GM23338 (cell line): ENCODE measurements around the gene C22orf39. TPM values are rescaled to one million over a fixed set of nuclear protein-coding genes. Genes with fewer than 3 reads are reported as not detected.

ENCODE experiments used
- ATAC-seq: fragments of 200-7000 bp; cut with Tn5 transposase; 3 replicates; pipeline ENCODE4 v1.9.1; 2020
- DNase-seq: peaks from one replicate; pipeline ENCODE4 v3.0.0-alpha.2; 2015; ENCODE audit warnings: low spot score
- H2AFZ ChIP-seq: fragments of 200-600 bp; sonication (generic); 2 replicates; pipeline ENCODE4 v1.8.0; 2016; ENCODE audit warnings: antibody characterized with exemption, mild to moderate bottlenecking, moderate library complexity
- H3F3A ChIP-seq: fragments of 200-600 bp; sonication (generic); replicated peaks from 2 replicates; pipeline ENCODE4 v1.8.0; 2017; ENCODE audit warnings: antibody characterized with exemption, mixed run types, low read depth
- H3K27ac ChIP-seq: fragments of 200-600 bp; sonication (generic); 2 replicates; pipeline ENCODE4 v1.6.1; 2016; ENCODE audit warnings: low read depth
- H3K27me3 ChIP-seq: fragments of 200-600 bp; sonication (generic); 2 replicates; pipeline ENCODE4 v1.8.0; 2016; ENCODE audit warnings: mild to moderate bottlenecking, mixed run types, moderate library complexity; ENCODE audit not compliant: insufficient read depth
- H3K36me3 ChIP-seq: fragments of 200-600 bp; sonication (generic); 2 replicates; pipeline ENCODE4 v1.8.0; 2016; ENCODE audit warnings: mild to moderate bottlenecking; ENCODE audit not compliant: insufficient read depth
- H3K4me1 ChIP-seq: fragments of 200-600 bp; sonication (generic); 2 replicates; pipeline ENCODE4 v1.8.0; 2016; ENCODE audit warnings: mild to moderate bottlenecking, moderate library complexity; ENCODE audit not compliant: insufficient read depth
- H3K4me2 ChIP-seq: fragments of 200-600 bp; sonication (generic); 2 replicates; pipeline ENCODE4 v1.7.1; 2017; ENCODE audit warnings: mixed run types
- H3K4me3 ChIP-seq: fragments of 200-600 bp; sonication (generic); 2 replicates; pipeline ENCODE4 v1.6.1; 2016; ENCODE audit warnings: mixed run types
- H3K79me2 ChIP-seq: fragments of 200-600 bp; sonication (generic); replicated peaks from 2 replicates; pipeline ENCODE4 v1.8.0; 2017; ENCODE audit warnings: mild to moderate bottlenecking; ENCODE audit not compliant: insufficient read depth
- H3K9me2 ChIP-seq: fragments of 200-600 bp; sonication (generic); 2 replicates; pipeline ENCODE4 v1.8.0; 2017; ENCODE audit not compliant: insufficient read depth
- H4K20me1 ChIP-seq: fragments of 200-600 bp; sonication (generic); replicated peaks from 2 replicates; pipeline ENCODE4 v1.8.0; 2017; ENCODE audit warnings: mild to moderate bottlenecking; ENCODE audit not compliant: insufficient read depth
- H3K27ac Mint-ChIP-seq: 2 replicates; pipeline ENCODE4 v1.8.0; 2020; ENCODE audit warnings: inconsistent platforms, mild to moderate bottlenecking, moderate library complexity, mixed read lengths
- H3K27me3 Mint-ChIP-seq: 3 replicates; pipeline ENCODE4 v1.8.0; 2022; ENCODE audit warnings: low read depth, mild to moderate bottlenecking, moderate library complexity, mixed read lengths, inconsistent platforms; ENCODE audit not compliant: insufficient read depth, poor library complexity
- H3K36me3 Mint-ChIP-seq: 3 replicates; pipeline ENCODE4 v1.8.0; 2021; ENCODE audit warnings: low read depth, mild to moderate bottlenecking, inconsistent platforms, moderate library complexity, mixed read lengths
- H3K4me1 Mint-ChIP-seq: 3 replicates; pipeline ENCODE4 v1.8.0; 2020; ENCODE audit warnings: mild to moderate bottlenecking, inconsistent platforms, mixed read lengths
- H3K4me3 Mint-ChIP-seq: 3 replicates; pipeline ENCODE4 v1.8.0; 2021; ENCODE audit warnings: moderate library complexity, mild to moderate bottlenecking, inconsistent platforms, mixed read lengths
- H3K9me3 Mint-ChIP-seq: 3 replicates; pipeline ENCODE4 v1.8.0; 2020; ENCODE audit warnings: moderate library complexity, mild to moderate bottlenecking, inconsistent platforms, mixed read lengths
- CREB1 ChIP-seq: fragments of 250-450 bp; sonication (Bioruptor Pico); IDR thresholded peaks from 2 replicates; pipeline ENCODE4 v1.5.0; 2020; ENCODE audit warnings: low read depth, mild to moderate bottlenecking, moderate library complexity
- EZH2 ChIP-seq: fragments of 200-600 bp; sonication (generic); IDR thresholded peaks from one replicate; pipeline ENCODE4 v1.8.0; 2017; ENCODE audit warnings: antibody characterized with exemption, mild to moderate bottlenecking, low read depth; ENCODE audit not compliant: unreplicated experiment
- EZH2phosphoT487 ChIP-seq: fragments of 200-600 bp; sonication (generic); IDR thresholded peaks from one replicate; pipeline ENCODE4 v1.8.1; 2018; ENCODE audit warnings: antibody characterized with exemption; ENCODE audit not compliant: unreplicated experiment
- JUNB ChIP-seq: IDR thresholded peaks from one replicate; pipeline ENCODE4 v1.6.1; 2016; ENCODE audit warnings: antibody characterized with exemption; ENCODE audit not compliant: unreplicated experiment
- NANOG ChIP-seq: IDR thresholded peaks from 2 replicates; pipeline ENCODE4 v1.6.1; 2016; ENCODE audit warnings: antibody characterized with exemption, borderline replicate concordance
- POLR2AphosphoS5 ChIP-seq: IDR thresholded peaks from 2 replicates; pipeline ENCODE4 v1.6.1; 2016; ENCODE audit warnings: antibody characterized with exemption, low read depth
- STAT1 ChIP-seq: IDR thresholded peaks from one replicate; pipeline ENCODE4 v1.6.1; 2016; ENCODE audit warnings: antibody characterized with exemption; ENCODE audit not compliant: unreplicated experiment
- ZNF114 ChIP-seq: fragments of 250-450 bp; sonication (Bioruptor Pico); IDR thresholded peaks from 2 replicates; pipeline ENCODE4 v1.5.0; 2020; ENCODE audit warnings: mild to moderate bottlenecking, moderate library complexity
- ZNF331 ChIP-seq: fragments of 250-450 bp; sonication (Bioruptor Pico); IDR thresholded peaks from 2 replicates; pipeline ENCODE4 v1.5.0; 2020; ENCODE audit warnings: low read depth, mild to moderate bottlenecking, moderate library complexity
- polyA plus RNA-seq: library from polyadenylated mRNA; unstranded; fragments of >200 nt; fragmentation: Nextera tagmentation; extraction: Ambion mirVana; gene quantifications from 2 replicates; pipeline ENCODE4 v1.2.1, GENCODE V29; 2016
- total RNA-seq: library from RNA; depleted of rRNA; stranded (reverse); fragments of >200 nt; shearing (Covaris generic); gene quantifications from 2 replicates; pipeline ENCODE4 v1.2.3, GENCODE V29; 2014
- TF ChIP-seq, protein P1 (sequence below), 2 experiments: fragments of 200-600 bp in 1 of 2; sonication (generic) in 1 of 2; conservative IDR thresholded peaks; 2 replicates each; pipeline versions ENCODE4 v1.5.1 to v1.6.1; 2016 to 2017; ENCODE audit warnings: antibody characterized with exemption in 2 of 2, low read depth in 2 of 2, mild to moderate bottlenecking in 2 of 2, moderate library complexity in 1 of 2
- TF ChIP-seq, protein P2 (sequence below): IDR thresholded peaks from 2 replicates; pipeline ENCODE4 v1.6.1; 2016; ENCODE audit warnings: antibody characterized with exemption
- TF ChIP-seq, protein P3 (sequence below): IDR thresholded peaks from one replicate; pipeline ENCODE4 v1.6.1; 2018; ENCODE audit warnings: antibody characterized with exemption; ENCODE audit not compliant: unreplicated experiment
- TF ChIP-seq, protein P4 (sequence below): fragments of 250-450 bp; sonication (Bioruptor Pico); IDR thresholded peaks from 2 replicates; pipeline ENCODE4 v1.5.0; 2020; ENCODE audit warnings: mild to moderate bottlenecking, moderate library complexity

The C22orf39 gene
- total and polyA plus RNA-seq, 2 experiments from 2014 or later: 37.4 to 40.2 TPM

DNA sequence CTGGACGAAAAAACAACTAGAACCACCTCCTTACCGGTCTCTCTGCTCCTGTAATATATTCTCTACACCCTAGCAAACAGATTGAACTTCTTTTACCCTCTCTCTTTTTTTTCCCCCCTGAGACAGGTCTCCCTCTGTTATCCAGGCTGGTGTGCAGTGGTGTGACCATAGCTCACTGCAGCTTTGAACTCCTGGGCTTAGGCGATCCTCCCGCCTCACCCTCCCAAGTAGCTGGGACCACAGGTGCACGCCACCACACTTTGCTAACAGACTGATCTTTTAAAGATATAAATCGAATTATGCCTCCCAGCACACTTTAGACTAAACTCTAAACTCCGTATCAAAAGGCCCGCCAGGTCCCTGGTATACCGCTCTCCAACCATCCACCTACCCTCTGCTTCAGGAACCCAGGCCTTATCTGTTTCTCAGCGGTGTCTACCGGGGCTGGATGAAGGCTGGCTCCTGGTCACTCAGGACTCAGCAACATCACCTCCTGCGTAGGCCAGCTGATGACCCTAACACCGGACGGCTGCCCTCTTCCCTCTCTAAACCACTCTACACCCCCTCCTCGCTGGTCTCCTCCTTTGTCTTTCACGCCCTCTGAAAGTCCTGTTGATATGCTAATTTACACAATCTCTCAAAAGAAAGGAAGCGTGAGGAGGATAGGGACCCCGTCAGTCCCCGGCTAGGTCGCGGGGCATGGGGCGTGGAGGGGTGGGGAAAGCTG lies 745 bp downstream of the C22orf39 start:
- H3K4me1 Mint-ChIP-seq: peaks cover 17% of the 10 kb centered on the region
- peak; percentile 86 for DNase-seq

More for the DNA sequence above, 745 bp downstream of the C22orf39 start:
- Histone ChIP-seq H3F3A (peaks cover 11% of the 10 kb centered on the region; the same call in 1 of the 2 replicates), H3K4me1 (peaks cover 12% of the 10 kb centered on the region; the same call in 1 of the 2 replicates), H3K9me2 (no peaks in the 10 kb centered on the region), H3K27ac (peak overlapping the region; percentile 64; the same call in 1 of the 2 replicates), H3K4me3 (peak overlapping the region; percentile 77), H4K20me1 (peaks cover 51% of the 10 kb centered on the region), H3K4me2 (peak overlapping the region; percentile 90), H3K36me3 (no peaks in the 10 kb centered on the region; the same call in 1 of the 2 replicates), H2AFZ (no peak overlapping the region), H3K79me2 (peaks cover 36% of the 10 kb centered on the region), H3K27me3 (peaks cover 8% of the 10 kb centered on the region)
- Mint-ChIP-seq H3K4me3 (peak overlapping the region; percentile 91), H3K36me3 (peaks cover 49% of the 10 kb centered on the region), H3K27ac (peak overlapping the region; percentile 82), H3K9me3 (no peaks in the 10 kb centered on the region; the same call in 2 of the 3 replicates), H3K27me3 (peaks cover 15% of the 10 kb centered on the region)
- ATAC-seq: peak; percentile 77
- TF ChIP-seq, protein P1, sequence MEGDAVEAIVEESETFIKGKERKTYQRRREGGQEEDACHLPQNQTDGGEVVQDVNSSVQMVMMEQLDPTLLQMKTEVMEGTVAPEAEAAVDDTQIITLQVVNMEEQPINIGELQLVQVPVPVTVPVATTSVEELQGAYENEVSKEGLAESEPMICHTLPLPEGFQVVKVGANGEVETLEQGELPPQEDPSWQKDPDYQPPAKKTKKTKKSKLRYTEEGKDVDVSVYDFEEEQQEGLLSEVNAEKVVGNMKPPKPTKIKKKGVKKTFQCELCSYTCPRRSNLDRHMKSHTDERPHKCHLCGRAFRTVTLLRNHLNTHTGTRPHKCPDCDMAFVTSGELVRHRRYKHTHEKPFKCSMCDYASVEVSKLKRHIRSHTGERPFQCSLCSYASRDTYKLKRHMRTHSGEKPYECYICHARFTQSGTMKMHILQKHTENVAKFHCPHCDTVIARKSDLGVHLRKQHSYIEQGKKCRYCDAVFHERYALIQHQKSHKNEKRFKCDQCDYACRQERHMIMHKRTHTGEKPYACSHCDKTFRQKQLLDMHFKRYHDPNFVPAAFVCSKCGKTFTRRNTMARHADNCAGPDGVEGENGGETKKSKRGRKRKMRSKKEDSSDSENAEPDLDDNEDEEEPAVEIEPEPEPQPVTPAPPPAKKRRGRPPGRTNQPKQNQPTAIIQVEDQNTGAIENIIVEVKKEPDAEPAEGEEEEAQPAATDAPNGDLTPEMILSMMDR (conservative IDR thresholded peaks at IDR 0.05; ENCODE audit: low read depth in 2 of 2): no peak
- TF ChIP-seq ZNF114 (CRISPR knock-in tag) (no peak), STAT1 (no peak), JUNB (no peak), EZH2 (no peak), ZNF331 (CRISPR knock-in tag) (no peak), EZH2phosphoT487 (no peak), NANOG (no peak), POLR2AphosphoS5 (no peak), CREB1 (CRISPR knock-in tag) (no peak)
- TF ChIP-seq, protein P2, sequence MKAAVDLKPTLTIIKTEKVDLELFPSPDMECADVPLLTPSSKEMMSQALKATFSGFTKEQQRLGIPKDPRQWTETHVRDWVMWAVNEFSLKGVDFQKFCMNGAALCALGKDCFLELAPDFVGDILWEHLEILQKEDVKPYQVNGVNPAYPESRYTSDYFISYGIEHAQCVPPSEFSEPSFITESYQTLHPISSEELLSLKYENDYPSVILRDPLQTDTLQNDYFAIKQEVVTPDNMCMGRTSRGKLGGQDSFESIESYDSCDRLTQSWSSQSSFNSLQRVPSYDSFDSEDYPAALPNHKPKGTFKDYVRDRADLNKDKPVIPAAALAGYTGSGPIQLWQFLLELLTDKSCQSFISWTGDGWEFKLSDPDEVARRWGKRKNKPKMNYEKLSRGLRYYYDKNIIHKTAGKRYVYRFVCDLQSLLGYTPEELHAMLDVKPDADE: no peak
- TF ChIP-seq, protein P3, sequence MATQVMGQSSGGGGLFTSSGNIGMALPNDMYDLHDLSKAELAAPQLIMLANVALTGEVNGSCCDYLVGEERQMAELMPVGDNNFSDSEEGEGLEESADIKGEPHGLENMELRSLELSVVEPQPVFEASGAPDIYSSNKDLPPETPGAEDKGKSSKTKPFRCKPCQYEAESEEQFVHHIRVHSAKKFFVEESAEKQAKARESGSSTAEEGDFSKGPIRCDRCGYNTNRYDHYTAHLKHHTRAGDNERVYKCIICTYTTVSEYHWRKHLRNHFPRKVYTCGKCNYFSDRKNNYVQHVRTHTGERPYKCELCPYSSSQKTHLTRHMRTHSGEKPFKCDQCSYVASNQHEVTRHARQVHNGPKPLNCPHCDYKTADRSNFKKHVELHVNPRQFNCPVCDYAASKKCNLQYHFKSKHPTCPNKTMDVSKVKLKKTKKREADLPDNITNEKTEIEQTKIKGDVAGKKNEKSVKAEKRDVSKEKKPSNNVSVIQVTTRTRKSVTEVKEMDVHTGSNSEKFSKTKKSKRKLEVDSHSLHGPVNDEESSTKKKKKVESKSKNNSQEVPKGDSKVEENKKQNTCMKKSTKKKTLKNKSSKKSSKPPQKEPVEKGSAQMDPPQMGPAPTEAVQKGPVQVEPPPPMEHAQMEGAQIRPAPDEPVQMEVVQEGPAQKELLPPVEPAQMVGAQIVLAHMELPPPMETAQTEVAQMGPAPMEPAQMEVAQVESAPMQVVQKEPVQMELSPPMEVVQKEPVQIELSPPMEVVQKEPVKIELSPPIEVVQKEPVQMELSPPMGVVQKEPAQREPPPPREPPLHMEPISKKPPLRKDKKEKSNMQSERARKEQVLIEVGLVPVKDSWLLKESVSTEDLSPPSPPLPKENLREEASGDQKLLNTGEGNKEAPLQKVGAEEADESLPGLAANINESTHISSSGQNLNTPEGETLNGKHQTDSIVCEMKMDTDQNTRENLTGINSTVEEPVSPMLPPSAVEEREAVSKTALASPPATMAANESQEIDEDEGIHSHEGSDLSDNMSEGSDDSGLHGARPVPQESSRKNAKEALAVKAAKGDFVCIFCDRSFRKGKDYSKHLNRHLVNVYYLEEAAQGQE: no peak
- TF ChIP-seq, protein P4, sequence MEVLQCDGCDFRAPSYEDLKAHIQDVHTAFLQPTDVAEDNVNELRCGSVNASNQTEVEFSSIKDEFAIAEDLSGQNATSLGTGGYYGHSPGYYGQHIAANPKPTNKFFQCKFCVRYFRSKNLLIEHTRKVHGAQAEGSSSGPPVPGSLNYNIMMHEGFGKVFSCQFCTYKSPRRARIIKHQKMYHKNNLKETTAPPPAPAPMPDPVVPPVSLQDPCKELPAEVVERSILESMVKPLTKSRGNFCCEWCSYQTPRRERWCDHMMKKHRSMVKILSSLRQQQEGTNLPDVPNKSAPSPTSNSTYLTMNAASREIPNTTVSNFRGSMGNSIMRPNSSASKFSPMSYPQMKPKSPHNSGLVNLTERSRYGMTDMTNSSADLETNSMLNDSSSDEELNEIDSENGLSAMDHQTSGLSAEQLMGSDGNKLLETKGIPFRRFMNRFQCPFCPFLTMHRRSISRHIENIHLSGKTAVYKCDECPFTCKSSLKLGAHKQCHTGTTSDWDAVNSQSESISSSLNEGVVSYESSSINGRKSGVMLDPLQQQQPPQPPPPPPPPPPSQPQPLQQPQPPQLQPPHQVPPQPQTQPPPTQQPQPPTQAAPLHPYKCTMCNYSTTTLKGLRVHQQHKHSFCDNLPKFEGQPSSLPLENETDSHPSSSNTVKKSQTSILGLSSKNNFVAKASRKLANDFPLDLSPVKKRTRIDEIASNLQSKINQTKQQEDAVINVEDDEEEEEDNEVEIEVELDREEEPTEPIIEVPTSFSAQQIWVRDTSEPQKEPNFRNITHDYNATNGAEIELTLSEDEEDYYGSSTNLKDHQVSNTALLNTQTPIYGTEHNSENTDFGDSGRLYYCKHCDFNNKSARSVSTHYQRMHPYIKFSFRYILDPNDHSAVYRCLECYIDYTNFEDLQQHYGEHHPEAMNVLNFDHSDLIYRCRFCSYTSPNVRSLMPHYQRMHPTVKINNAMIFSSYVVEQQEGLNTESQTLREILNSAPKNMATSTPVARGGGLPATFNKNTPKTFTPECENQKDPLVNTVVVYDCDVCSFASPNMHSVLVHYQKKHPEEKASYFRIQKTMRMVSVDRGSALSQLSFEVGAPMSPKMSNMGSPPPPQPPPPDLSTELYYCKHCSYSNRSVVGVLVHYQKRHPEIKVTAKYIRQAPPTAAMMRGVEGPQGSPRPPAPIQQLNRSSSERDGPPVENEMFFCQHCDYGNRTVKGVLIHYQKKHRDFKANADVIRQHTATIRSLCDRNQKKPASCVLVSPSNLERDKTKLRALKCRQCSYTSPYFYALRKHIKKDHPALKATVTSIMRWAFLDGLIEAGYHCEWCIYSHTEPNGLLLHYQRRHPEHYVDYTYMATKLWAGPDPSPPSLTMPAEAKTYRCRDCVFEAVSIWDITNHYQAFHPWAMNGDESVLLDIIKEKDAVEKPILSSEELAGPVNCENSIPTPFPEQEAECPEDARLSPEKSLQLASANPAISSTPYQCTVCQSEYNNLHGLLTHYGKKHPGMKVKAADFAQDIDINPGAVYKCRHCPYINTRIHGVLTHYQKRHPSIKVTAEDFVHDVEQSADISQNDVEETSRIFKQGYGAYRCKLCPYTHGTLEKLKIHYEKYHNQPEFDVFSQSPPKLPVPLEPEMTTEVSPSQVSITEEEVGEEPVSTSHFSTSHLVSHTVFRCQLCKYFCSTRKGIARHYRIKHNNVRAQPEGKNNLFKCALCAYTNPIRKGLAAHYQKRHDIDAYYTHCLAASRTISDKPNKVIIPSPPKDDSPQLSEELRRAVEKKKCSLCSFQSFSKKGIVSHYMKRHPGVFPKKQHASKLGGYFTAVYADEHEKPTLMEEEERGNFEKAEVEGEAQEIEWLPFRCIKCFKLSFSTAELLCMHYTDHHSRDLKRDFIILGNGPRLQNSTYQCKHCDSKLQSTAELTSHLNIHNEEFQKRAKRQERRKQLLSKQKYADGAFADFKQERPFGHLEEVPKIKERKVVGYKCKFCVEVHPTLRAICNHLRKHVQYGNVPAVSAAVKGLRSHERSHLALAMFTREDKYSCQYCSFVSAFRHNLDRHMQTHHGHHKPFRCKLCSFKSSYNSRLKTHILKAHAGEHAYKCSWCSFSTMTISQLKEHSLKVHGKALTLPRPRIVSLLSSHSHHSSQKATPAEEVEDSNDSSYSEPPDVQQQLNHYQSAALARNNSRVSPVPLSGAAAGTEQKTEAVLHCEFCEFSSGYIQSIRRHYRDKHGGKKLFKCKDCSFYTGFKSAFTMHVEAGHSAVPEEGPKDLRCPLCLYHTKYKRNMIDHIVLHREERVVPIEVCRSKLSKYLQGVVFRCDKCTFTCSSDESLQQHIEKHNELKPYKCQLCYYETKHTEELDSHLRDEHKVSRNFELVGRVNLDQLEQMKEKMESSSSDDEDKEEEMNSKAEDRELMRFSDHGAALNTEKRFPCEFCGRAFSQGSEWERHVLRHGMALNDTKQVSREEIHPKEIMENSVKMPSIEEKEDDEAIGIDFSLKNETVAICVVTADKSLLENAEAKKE (CRISPR knock-in tag): no peak
